Activated CD8-positive, alpha-beta memory T cell treated with anti-CD3 and anti-CD28 coated beads, Interleukin-2, amount 10 ng/mL, durations not matched to agents 7 days and 5 days (primary cell): ENCODE results near the gene NEDD4L. TPM values are rescaled to one million over a fixed set of nuclear protein-coding genes. Genes with fewer than 3 reads are reported as not detected.

Source experiments
- ATAC-seq: fragments of 150-1000 bp; cut with Tn5 transposase; one replicate; pipeline ENCODE4 v1.10.0; 2021; ENCODE audit warnings: moderate library complexity
- CTCF ChIA-PET: fragments of 350-600 bp; sonication (Branson Sonifier 250); formaldehyde crosslinking; loops from one replicate; lab custom pipeline; 2021; ENCODE audit warnings: antibody characterized with exemption; lab: Charles Lee
- DNase-seq: peaks from one replicate; pipeline ENCODE4 v3.0.0-alpha.2; 2020
- H3K27ac Mint-ChIP-seq: one replicate; pipeline ENCODE4 v1.8.0; 2021; ENCODE audit warnings: mild to moderate bottlenecking, mixed read lengths
- H3K27me3 Mint-ChIP-seq: one replicate; pipeline ENCODE4 v1.8.0; 2021; ENCODE audit warnings: mixed read lengths
- H3K36me3 Mint-ChIP-seq: one replicate; pipeline ENCODE4 v1.8.0; 2021; ENCODE audit warnings: mild to moderate bottlenecking, mixed read lengths
- H3K4me1 Mint-ChIP-seq: one replicate; pipeline ENCODE4 v1.8.0; 2021; ENCODE audit warnings: mixed read lengths
- H3K4me3 Mint-ChIP-seq: one replicate; pipeline ENCODE4 v1.8.0; 2021; ENCODE audit warnings: mild to moderate bottlenecking, moderate library complexity, mixed read lengths
- H3K9me3 Mint-ChIP-seq: one replicate; pipeline ENCODE4 v1.8.0; 2022; ENCODE audit warnings: low read depth, mixed read lengths
- total RNA-seq, 2 experiments: library from RNA; stranded (reverse); gene quantifications; one replicate each; pipeline ENCODE4 v1.2.3, GENCODE V29; 2021

The NEDD4L gene
- total RNA-seq, 2 experiments from 2014 or later: 1.4 to 4.2 TPM

DNA sequence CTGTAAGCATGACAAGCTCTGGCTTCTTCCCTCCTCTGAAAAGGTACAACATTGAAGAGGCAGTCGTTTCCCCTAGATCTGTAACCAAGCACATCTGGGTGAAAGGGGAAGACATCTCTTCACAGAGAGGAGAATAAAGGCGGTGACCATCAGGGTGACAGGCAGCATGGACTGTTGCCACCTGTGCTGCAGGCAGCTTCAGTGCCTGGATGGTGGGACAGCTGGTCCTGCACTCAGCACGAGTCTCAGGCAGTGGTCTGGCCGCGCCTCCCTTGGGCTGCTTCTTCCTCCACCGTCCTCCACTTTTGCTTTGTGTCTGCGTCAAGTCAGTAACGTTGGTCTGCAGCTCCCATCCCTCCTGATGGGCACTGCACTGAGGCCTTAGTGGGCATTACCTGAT is 264.4 kb downstream of the NEDD4L start:
- H3K4me3 Mint-ChIP-seq: no peak overlapping the region
- no peak for DNase-seq
- no peak overlapping the region for H3K27ac Mint-ChIP-seq
- peaks cover 19% of the 10 kb centered on the region for H3K4me1 Mint-ChIP-seq
- H3K27me3 Mint-ChIP-seq: peaks cover 31% of the 10 kb centered on the region
- peaks cover 2% of the 10 kb centered on the region for H3K36me3 Mint-ChIP-seq
- ATAC-seq: no peak
- CTCF ChIA-PET: no interaction called here
- H3K9me3 Mint-ChIP-seq: peaks cover 2% of the 10 kb centered on the region

DNA sequence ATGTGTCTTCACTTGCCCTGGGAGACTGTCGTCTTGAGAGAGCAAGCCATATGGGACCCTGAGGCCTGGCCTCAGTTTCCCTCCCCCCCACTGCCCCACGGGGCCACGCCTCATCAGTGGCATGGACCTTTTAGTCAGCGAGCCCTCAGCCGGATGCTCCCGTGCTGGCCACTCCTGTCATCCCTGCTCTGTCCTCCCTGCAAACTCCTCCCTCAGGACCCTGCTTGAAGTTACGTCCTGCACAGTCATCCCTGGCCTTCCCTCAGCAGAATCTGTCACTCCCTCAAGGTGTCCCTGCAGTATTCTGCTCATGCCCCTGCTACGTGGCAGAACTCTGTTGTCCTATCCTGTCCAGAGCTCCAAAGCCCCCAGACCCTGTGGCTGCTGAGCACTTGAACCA is 265.1 kb downstream of the NEDD4L start:
- DNase-seq (no peak), ATAC-seq (no peak)
- H3K36me3 Mint-ChIP-seq: peaks cover 2% of the 10 kb centered on the region
- H3K4me1 Mint-ChIP-seq: peaks cover 15% of the 10 kb centered on the region
- no peak overlapping the region for H3K4me3 Mint-ChIP-seq
- no peak overlapping the region for H3K27ac Mint-ChIP-seq
- peaks cover 2% of the 10 kb centered on the region for H3K9me3 Mint-ChIP-seq
- H3K27me3 Mint-ChIP-seq: peaks cover 27% of the 10 kb centered on the region
- CTCF ChIA-PET: no interaction called here

GRCh38 chr18:58309610-58310239 is 265.7 kb downstream of the NEDD4L start:
- Mint-ChIP-seq H3K9me3 (peaks cover 2% of the 10 kb centered on the region), H3K27ac (no peak overlapping the region), H3K4me3 (no peak overlapping the region), H3K36me3 (peaks cover 2% of the 10 kb centered on the region), H3K4me1 (peaks cover 15% of the 10 kb centered on the region), H3K27me3 (peaks cover 23% of the 10 kb centered on the region)
- no peak for ATAC-seq
- CTCF ChIA-PET: no interaction called here
- no peak for DNase-seq

GRCh38 chr18:58310517-58310916 is 266.5 kb downstream of the NEDD4L start:
- Mint-ChIP-seq H3K4me1 (peaks cover 15% of the 10 kb centered on the region), H3K27me3 (peaks cover 23% of the 10 kb centered on the region), H3K36me3 (peaks cover 2% of the 10 kb centered on the region), H3K4me3 (no peak overlapping the region), H3K27ac (no peak overlapping the region), H3K9me3 (peaks cover 2% of the 10 kb centered on the region)
- ATAC-seq (no peak), DNase-seq (no peak)
- CTCF ChIA-PET: no interaction called here

DNA sequence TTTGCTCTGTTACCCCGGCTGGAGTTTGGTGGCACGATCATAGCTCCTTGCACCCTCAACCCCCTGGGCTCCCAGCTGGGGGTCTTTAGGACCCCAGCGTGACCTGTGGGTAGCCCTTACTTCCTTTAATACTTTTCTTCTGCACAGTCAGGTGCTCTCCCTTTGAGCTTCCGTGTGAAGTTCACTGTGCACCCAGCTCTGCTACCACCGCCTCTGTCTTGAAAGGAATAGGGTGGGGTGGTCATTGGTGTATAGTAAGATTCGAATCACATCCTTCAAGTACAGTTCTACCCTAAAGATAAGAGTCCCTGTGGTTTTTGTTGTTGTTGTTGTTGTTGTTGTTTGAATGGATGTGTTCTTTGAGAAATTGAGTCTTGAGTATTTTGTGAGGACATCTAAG is 267.4 kb downstream of the NEDD4L start:
- CTCF ChIA-PET: no interaction called here
- Mint-ChIP-seq H3K4me3 (no peak overlapping the region), H3K27ac (no peak overlapping the region), H3K4me1 (peaks cover 15% of the 10 kb centered on the region), H3K27me3 (peaks cover 23% of the 10 kb centered on the region), H3K36me3 (no peaks in the 10 kb centered on the region), H3K9me3 (no peaks in the 10 kb centered on the region)
- ATAC-seq (no peak), DNase-seq (no peak)

- Mint-ChIP-seq H3K27me3 (peaks cover 23% of the 10 kb centered on the region), H3K9me3 (no peaks in the 10 kb centered on the region), H3K4me1 (peaks cover 15% of the 10 kb centered on the region), H3K27ac (no peak overlapping the region), H3K4me3 (no peak overlapping the region), H3K36me3 (no peaks in the 10 kb centered on the region)
- CTCF ChIA-PET: no interaction called here
- ATAC-seq: no peak
- no peak for DNase-seq
Measured at GRCh38 chr18:58313491-58314032, 269.5 kb downstream of the NEDD4L start.

GRCh38 chr18:58314284-58314683 is 270.3 kb downstream of the NEDD4L start:
- H3K36me3 Mint-ChIP-seq: no peaks in the 10 kb centered on the region
- CTCF ChIA-PET: no interaction called here
- DNase-seq: no peak
- no peak for ATAC-seq
- peaks cover 23% of the 10 kb centered on the region for H3K27me3 Mint-ChIP-seq
- no peaks in the 10 kb centered on the region for H3K9me3 Mint-ChIP-seq
- H3K27ac Mint-ChIP-seq: no peak overlapping the region
- H3K4me1 Mint-ChIP-seq: peaks cover 15% of the 10 kb centered on the region
- no peak overlapping the region for H3K4me3 Mint-ChIP-seq

GRCh38 chr18:58315041-58315440 is 271.0 kb downstream of the NEDD4L start:
- DNase-seq (no peak), ATAC-seq (no peak)
- Mint-ChIP-seq H3K4me1 (peaks cover 13% of the 10 kb centered on the region), H3K27ac (no peak overlapping the region), H3K27me3 (peaks cover 20% of the 10 kb centered on the region), H3K9me3 (no peaks in the 10 kb centered on the region), H3K4me3 (no peak overlapping the region), H3K36me3 (no peaks in the 10 kb centered on the region)
- CTCF ChIA-PET: no interaction called here

DNA sequence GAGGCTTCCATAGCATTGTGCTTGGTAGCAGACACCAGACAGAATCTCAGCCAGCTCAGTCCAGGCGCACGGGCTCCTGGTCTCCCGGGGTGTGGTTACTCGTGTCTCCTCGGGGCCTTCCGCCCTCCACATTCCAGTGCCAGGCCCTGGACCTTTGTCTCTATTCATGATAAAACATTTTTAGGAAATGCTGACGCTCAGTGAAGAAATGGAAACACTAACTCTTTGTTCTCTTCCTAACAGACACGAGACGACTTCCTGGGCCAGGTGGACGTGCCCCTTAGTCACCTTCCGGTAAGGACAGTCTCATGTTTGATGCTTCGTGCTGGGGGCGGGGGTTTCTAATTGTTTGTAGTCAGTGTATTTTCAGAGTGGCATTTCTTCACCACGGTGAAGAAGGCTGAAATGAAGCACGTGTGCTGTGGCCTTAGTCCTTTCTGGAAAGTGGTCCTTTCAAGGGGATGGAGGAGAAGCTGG is 271.8 kb downstream of the NEDD4L start:
- Mint-ChIP-seq H3K4me1 (peaks cover 6% of the 10 kb centered on the region), H3K27ac (no peak overlapping the region), H3K27me3 (peaks cover 21% of the 10 kb centered on the region), H3K36me3 (no peaks in the 10 kb centered on the region), H3K9me3 (no peaks in the 10 kb centered on the region), H3K4me3 (no peak overlapping the region)
- CTCF ChIA-PET: no interaction called here
- no peak for DNase-seq
- ATAC-seq: no peak

GRCh38 chr18:58316396-58317342 is 272.6 kb downstream of the NEDD4L start:
- no peak for ATAC-seq
- no peaks in the 10 kb centered on the region for H3K9me3 Mint-ChIP-seq
- no peak overlapping the region for H3K27ac Mint-ChIP-seq
- H3K27me3 Mint-ChIP-seq: peaks cover 17% of the 10 kb centered on the region
- no peak overlapping the region for H3K4me3 Mint-ChIP-seq
- H3K4me1 Mint-ChIP-seq: peaks cover under 1% of the 10 kb centered on the region
- H3K36me3 Mint-ChIP-seq: no peaks in the 10 kb centered on the region
- CTCF ChIA-PET: no interaction called here
- no peak for DNase-seq

DNA sequence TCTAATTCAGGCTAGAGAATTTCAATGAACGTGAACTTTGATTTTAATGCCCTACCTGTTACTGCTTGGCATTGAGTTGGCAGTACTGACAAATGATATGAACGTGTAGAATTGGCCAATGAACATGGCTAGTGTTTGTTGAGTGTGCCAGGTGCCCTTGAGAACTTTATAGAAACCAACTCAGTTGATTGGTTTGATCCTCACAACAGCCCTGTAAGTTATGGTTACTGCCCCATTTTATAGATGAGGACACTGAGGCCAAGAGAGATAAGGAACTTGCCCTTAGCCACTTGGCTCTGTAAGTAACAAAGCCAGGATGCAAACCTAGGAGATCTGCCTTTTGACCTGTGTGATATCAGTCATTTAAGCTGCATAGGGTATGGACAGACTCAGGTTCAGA is 275.7 kb downstream of the NEDD4L start:
- Mint-ChIP-seq H3K4me3 (no peak overlapping the region), H3K27me3 (peaks cover 12% of the 10 kb centered on the region), H3K4me1 (peaks cover 4% of the 10 kb centered on the region), H3K9me3 (no peaks in the 10 kb centered on the region), H3K27ac (no peak overlapping the region), H3K36me3 (no peaks in the 10 kb centered on the region)
- ATAC-seq (no peak), DNase-seq (no peak)
- CTCF ChIA-PET: no interaction called here

DNA sequence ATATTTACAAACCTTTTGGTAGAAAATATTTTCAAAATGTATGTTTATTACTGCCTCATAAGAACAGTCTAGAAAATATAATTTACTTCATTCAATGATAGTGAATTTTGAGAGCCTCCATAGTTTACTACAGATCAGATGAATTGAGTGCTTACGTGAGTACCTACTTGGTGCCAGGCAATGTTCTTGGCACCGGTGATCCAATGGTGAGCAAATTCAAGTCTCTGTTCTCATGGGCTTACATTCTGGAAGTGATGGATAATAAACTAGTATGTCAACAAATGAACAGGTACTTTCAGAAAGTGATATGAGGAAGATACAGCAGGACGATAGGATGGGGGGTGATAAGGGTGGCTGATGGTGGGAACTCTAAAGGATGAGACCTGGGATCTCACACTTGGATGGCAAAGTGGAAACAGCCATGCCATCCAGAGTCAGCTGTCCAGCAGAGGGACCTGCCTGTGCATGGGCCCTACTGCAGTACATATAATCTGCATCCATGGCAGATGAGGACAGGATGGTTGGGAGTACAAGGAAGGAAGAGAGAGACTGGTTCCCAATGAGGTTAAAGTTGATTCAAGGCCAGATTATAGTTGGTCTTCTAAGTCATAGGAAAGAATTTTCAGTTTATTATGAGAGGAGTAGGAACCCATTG is 277.0 kb downstream of the NEDD4L start:
- CTCF ChIA-PET: interaction anchor here (1.0 kb wide), 1 partner anchor 140 kb away, joined by 3 read pairs; no protein-coding TSS in a partner anchor
- H3K9me3 Mint-ChIP-seq: no peaks in the 10 kb centered on the region
- ATAC-seq (no peak), DNase-seq (no peak)
- peaks cover 12% of the 10 kb centered on the region for H3K27me3 Mint-ChIP-seq
- peaks cover 4% of the 10 kb centered on the region for H3K4me1 Mint-ChIP-seq
- H3K4me3 Mint-ChIP-seq: no peak overlapping the region
- no peak overlapping the region for H3K27ac Mint-ChIP-seq
- no peaks in the 10 kb centered on the region for H3K36me3 Mint-ChIP-seq

GRCh38 chr18:58321986-58322385 is 278.0 kb downstream of the NEDD4L start:
- no peak overlapping the region for H3K4me3 Mint-ChIP-seq
- no peak overlapping the region for H3K27ac Mint-ChIP-seq
- no peaks in the 10 kb centered on the region for H3K9me3 Mint-ChIP-seq
- no peaks in the 10 kb centered on the region for H3K36me3 Mint-ChIP-seq
- H3K27me3 Mint-ChIP-seq: peaks cover 12% of the 10 kb centered on the region
- ATAC-seq: peak; percentile 71
- peaks cover 4% of the 10 kb centered on the region for H3K4me1 Mint-ChIP-seq
- CTCF ChIA-PET: interaction anchor here (0.8 to 1.0 kb wide), 3 partner anchors 14 to 141 kb away, joined by 3 read pairs; no protein-coding TSS in a partner anchor
- peak; percentile 52 for DNase-seq
